Caco-2 (cell line): ENCODE data around the gene ZPBP2. TPM values are rescaled to one million over a fixed set of nuclear protein-coding genes. Genes with fewer than 3 reads are reported as not detected.

Source experiments
- BruUV-seq: library from RNA; stranded (reverse); fragments of 400-500 nt; replicated peaks from 2 replicates; lab custom pipeline; 2021; lab: Mats Ljungman, UMichigan
- CTCF ChIA-PET: fragments of 300-600 bp; sonication (Branson Sonifier 250); formaldehyde crosslinking; loops from one replicate; lab custom pipeline; 2022; ENCODE audit warnings: antibody characterized with exemption; lab: Charles Lee
- POLR2A ChIA-PET: fragments of 300-600 bp; sonication (Branson Sonifier 250); formaldehyde crosslinking; loops from one replicate; lab custom pipeline; 2022; ENCODE audit warnings: antibody characterized with exemption; lab: Charles Lee
- DNase-seq, 2 experiments: peaks; one replicate each; pipeline versions ENCODE4 v3.0.0 to v3.0.0-alpha.2; 2020 to 2022
- H3K27me3 ChIP-seq: replicated peaks from 2 replicates; pipeline ENCODE4 v1.6.0; 2011; ENCODE audit warnings: low read length; ENCODE audit not compliant: control insufficient read depth, insufficient read depth
- H3K36me3 ChIP-seq: 2 replicates; pipeline ENCODE4 v1.5.1; 2011; ENCODE audit warnings: low read length; ENCODE audit not compliant: control insufficient read depth, insufficient read depth
- H3K4me1 ChIP-seq: fragments of 250-450 bp; sonication (Bioruptor Pico); 2 replicates; pipeline ENCODE4 v1.5.1; 2020; ENCODE audit warnings: mild to moderate bottlenecking
- H3K4me3 ChIP-seq: 2 replicates; pipeline ENCODE4 v1.5.1; 2011; ENCODE audit warnings: low read depth, mild to moderate bottlenecking, control low read depth, low read length
- H3K9me3 ChIP-seq: fragments of 250-450 bp; sonication (Bioruptor Pico); 2 replicates; pipeline ENCODE4 v1.5.1; 2020; ENCODE audit warnings: mild to moderate bottlenecking, moderate library complexity
- H3K27ac Mint-ChIP-seq: one replicate; pipeline ENCODE4 v1.8.0; 2022; ENCODE audit warnings: mixed read lengths; ENCODE audit not compliant: unreplicated experiment
- H3K27me3 Mint-ChIP-seq: one replicate; pipeline ENCODE4 v1.8.0; 2022; ENCODE audit warnings: mixed read lengths; ENCODE audit not compliant: insufficient read depth, unreplicated experiment
- H3K36me3 Mint-ChIP-seq: one replicate; pipeline ENCODE4 v1.8.0; 2022; ENCODE audit warnings: mild to moderate bottlenecking, mixed read lengths; ENCODE audit not compliant: insufficient read depth, unreplicated experiment
- H3K4me1 Mint-ChIP-seq: one replicate; pipeline ENCODE4 v1.8.0; 2022; ENCODE audit warnings: low read depth, mixed read lengths; ENCODE audit not compliant: unreplicated experiment
- H3K4me3 Mint-ChIP-seq: one replicate; pipeline ENCODE4 v1.8.0; 2022; ENCODE audit warnings: mild to moderate bottlenecking, moderate library complexity, mixed read lengths; ENCODE audit not compliant: unreplicated experiment
- H3K9me3 Mint-ChIP-seq: one replicate; pipeline ENCODE4 v1.8.0; 2022; ENCODE audit warnings: mixed read lengths; ENCODE audit not compliant: unreplicated experiment
- intact Hi-C: fragments of 100-400 bp; cut with micrococcal nuclease; formaldehyde crosslinking; loops from one replicate; pipeline ENCODE4 v1.10.0; 2022; ENCODE audit not compliant: unreplicated experiment
- total RNA-seq: library from RNA; stranded (reverse); gene quantifications from 2 replicates; pipeline ENCODE4 v1.2.3, GENCODE V29; 2022
- TF ChIP-seq, protein P1 (sequence below), 2 experiments: fragments of 200-600 bp in 1 of 2; IDR thresholded peaks; 1 replicate in 1 of 2; 2 replicates in 1 of 2; pipeline versions ENCODE4 v1.5.1 to v1.8.0; 2011 to 2022; ENCODE audit warnings: antibody characterized with exemption in 1 of 2, control low read depth in 1 of 2, inconsistent platforms in 1 of 2, low read depth in 1 of 2, low read length in 1 of 2, mild to moderate bottlenecking in 1 of 2, moderate library complexity in 1 of 2; ENCODE audit not compliant: insufficient read depth in 1 of 2, severe bottlenecking in 1 of 2, unreplicated experiment in 1 of 2

Gene ZPBP2
- total RNA-seq, 1 experiment from 2014 or later = not detected

DNA sequence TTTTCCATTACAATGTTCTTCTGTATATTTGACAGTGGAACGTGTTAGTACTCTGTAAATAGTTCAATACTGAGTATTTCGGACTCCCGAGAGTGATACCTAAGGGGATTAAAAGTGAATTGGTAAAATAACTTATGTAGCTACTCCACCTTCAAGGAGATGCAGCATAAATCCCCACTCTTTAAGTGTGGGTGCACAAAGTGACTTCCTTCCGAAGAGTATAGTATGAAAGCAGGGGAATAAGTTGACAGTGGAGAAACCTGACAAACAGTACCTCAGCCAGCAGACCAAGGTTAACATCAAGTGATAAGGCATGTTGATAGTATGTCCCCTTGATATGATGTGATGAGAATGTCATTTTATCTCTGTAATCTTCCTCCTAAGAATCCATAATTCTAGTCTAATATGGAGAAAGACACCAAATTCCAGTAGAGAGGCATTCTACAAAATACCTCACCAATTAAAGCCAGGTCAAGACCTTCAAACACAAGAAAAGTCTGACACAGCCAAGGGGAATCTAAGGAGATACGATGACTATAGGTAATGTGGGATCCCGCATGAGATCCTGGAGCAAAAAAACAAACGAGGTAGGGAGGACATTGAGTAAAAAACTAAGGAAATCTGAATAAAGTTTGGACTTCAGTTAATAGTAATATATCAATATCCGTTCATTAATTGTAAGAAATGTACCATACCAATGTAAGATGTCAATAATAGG is 1.8 kb upstream of the ZPBP2 start:
- TF ChIP-seq, protein P1, sequence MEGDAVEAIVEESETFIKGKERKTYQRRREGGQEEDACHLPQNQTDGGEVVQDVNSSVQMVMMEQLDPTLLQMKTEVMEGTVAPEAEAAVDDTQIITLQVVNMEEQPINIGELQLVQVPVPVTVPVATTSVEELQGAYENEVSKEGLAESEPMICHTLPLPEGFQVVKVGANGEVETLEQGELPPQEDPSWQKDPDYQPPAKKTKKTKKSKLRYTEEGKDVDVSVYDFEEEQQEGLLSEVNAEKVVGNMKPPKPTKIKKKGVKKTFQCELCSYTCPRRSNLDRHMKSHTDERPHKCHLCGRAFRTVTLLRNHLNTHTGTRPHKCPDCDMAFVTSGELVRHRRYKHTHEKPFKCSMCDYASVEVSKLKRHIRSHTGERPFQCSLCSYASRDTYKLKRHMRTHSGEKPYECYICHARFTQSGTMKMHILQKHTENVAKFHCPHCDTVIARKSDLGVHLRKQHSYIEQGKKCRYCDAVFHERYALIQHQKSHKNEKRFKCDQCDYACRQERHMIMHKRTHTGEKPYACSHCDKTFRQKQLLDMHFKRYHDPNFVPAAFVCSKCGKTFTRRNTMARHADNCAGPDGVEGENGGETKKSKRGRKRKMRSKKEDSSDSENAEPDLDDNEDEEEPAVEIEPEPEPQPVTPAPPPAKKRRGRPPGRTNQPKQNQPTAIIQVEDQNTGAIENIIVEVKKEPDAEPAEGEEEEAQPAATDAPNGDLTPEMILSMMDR (IDR thresholded peaks at IDR 0.05; ENCODE audit: insufficient read depth in 1 of 2, low read depth in 1 of 2, low read length in 1 of 2, severe bottlenecking in 1 of 2, unreplicated experiment in 1 of 2) = no peak
- Mint-ChIP-seq H3K27me3 (peaks cover 14% of the 10 kb centered on the region), H3K4me1 (no peaks in the 10 kb centered on the region), H3K36me3 (peaks cover 5% of the 10 kb centered on the region), H3K9me3 (no peaks in the 10 kb centered on the region), H3K4me3 (no peak overlapping the region), H3K27ac (no peak overlapping the region)
- H3K36me3 ChIP-seq = no peaks in the 10 kb centered on the region
- no peaks in the 10 kb centered on the region for H3K4me1 ChIP-seq
- intact Hi-C loops = no loop called here
- no peaks in the 10 kb centered on the region for H3K9me3 ChIP-seq
- POLR2A ChIA-PET = no interaction called here
- BruUV-seq = no TSS peak
- no peak for DNase-seq
- H3K27me3 ChIP-seq = no peaks in the 10 kb centered on the region
- H3K4me3 ChIP-seq = no peak overlapping the region
- CTCF ChIA-PET = no interaction called here

DNA sequence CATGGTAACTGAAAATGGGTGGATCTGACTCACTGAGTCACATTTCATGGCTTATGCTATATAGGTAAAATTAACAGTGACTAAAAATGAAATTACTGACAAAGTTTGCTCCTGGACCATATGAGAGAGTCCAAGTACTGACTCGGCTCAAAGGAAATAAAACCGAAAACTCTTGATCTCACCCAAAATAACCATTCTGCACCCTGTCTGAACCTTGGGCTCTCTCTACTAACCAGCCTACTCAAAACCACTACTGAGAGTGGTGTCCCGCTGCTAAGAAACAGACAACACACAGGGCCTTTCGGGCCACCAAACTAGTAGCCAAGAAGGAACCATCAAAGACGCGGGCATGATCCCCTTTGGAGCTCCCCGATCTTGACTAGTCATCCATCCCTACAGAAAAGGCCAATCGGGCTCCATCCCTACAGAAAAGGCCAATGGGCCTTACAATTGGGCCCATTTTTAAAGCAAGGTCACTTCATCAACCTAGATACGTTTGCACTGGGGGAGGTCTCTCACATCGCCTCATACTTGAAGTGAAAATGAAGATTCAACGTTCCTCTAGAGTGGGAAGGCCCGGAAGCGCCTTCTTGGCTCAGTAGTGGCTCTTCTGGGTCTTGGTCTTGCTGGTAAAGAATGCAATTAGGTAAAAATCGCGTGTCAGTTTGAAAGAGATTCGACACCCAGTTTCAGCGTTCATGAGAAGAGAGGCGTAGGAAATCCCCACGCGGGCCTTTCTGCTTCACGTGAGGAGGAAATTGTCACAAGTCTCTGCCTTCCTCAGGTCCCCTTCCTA is 720 bp upstream of the ZPBP2 start:
- DNase-seq = no peak
- BruUV-seq = no TSS peak
- TF ChIP-seq, protein P1 (IDR thresholded peaks at IDR 0.05; ENCODE audit: insufficient read depth in 1 of 2, low read depth in 1 of 2, low read length in 1 of 2, severe bottlenecking in 1 of 2, unreplicated experiment in 1 of 2) = no peak
- H3K4me3 ChIP-seq = no peak overlapping the region
- no peaks in the 10 kb centered on the region for H3K9me3 ChIP-seq
- no peaks in the 10 kb centered on the region for H3K9me3 Mint-ChIP-seq
- H3K27me3 ChIP-seq = no peaks in the 10 kb centered on the region
- intact Hi-C loops = no loop called here
- H3K4me1 ChIP-seq = no peaks in the 10 kb centered on the region
- peaks cover 17% of the 10 kb centered on the region for H3K27me3 Mint-ChIP-seq
- POLR2A ChIA-PET = no interaction called here
- no peak overlapping the region for H3K27ac Mint-ChIP-seq
- peaks cover 5% of the 10 kb centered on the region for H3K36me3 Mint-ChIP-seq
- no peaks in the 10 kb centered on the region for H3K4me1 Mint-ChIP-seq
- no peaks in the 10 kb centered on the region for H3K36me3 ChIP-seq
- CTCF ChIA-PET = no interaction called here
- H3K4me3 Mint-ChIP-seq = no peak overlapping the region

DNA sequence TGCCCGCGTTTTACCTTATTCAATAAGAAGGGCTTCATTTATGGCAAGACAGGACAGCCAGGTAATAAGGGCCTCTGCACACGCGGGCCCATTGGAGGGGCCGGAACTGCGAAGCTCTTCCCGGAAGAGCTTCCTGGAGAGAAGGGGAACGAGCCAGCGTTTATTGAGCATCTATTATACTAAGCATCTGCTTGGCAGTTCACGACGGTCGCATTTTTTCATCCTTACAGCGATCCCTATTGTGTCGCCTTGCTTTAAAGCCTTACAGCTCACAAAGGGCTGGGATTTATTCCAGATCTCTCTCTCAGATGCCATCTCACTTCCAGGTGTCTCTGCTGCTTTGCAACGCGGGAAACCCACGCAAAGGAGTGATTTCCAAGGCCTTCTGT is 546 bp downstream of the ZPBP2 start:
- CTCF ChIA-PET = no interaction called here
- Histone ChIP-seq H3K9me3 (no peaks in the 10 kb centered on the region), H3K4me1 (no peaks in the 10 kb centered on the region), H3K4me3 (no peak overlapping the region), H3K36me3 (no peaks in the 10 kb centered on the region), H3K27me3 (no peaks in the 10 kb centered on the region)
- H3K4me1 Mint-ChIP-seq = no peaks in the 10 kb centered on the region
- BruUV-seq = no TSS peak
- no peaks in the 10 kb centered on the region for H3K9me3 Mint-ChIP-seq
- no peak overlapping the region for H3K27ac Mint-ChIP-seq
- H3K27me3 Mint-ChIP-seq = peaks cover 14% of the 10 kb centered on the region
- peaks cover 5% of the 10 kb centered on the region for H3K36me3 Mint-ChIP-seq
- TF ChIP-seq, protein P1 (IDR thresholded peaks at IDR 0.05; ENCODE audit: insufficient read depth in 1 of 2, low read depth in 1 of 2, low read length in 1 of 2, severe bottlenecking in 1 of 2, unreplicated experiment in 1 of 2) = no peak
- POLR2A ChIA-PET = no interaction called here
- intact Hi-C loops = no loop called here
- no peak overlapping the region for H3K4me3 Mint-ChIP-seq
- no peak for DNase-seq
